NCI-H1417 (cell line): ENCODE results near the gene EXOSC7.
A peak's percentile ranks its signal among the peaks of the same experiment; 100 is the strongest.

ENCODE experiments used
- DNase-seq, 3 experiments: peaks; one replicate each; lab custom pipeline; 2025; lab: John Stamatoyannopoulos, UW

Gene EXOSC7

DNA sequence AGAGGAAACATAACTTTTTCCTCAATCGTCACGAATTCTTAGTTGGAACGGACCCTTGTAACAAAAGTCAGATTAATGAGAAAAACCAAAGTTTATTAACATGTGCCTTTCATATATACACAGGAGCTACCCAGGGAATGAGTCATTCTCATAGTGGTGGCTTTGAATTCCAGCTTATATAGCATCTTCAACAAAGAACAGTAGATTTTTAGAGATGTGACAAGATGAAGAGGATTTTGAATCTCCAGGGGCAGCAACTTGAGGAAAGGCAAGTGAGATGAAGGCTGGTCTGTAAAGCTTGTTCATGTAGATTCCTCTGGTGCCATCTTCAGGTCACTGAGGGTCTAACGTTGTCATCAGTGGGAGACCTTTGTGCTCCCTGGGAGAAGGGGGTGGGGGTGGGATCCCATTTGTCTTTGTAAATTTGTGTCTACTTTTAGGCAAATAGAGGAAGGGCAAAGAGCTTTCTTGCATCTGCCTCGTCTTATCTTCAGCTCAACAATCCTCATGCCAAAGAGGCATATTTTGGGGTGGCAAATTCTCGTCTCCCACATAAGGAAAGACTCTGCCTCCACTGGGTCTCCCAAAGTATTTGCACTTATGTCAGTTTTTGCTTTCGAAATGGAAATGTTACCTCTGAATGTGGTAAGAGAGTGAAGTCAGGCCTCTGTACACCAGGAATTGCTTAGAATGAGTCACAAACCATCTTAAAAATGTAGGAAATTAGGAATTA lies 79.5 kb downstream of the EXOSC7 start:
- DNase-seq, result peak in 2 of 3 experiments; percentile 4 to 19

DNA sequence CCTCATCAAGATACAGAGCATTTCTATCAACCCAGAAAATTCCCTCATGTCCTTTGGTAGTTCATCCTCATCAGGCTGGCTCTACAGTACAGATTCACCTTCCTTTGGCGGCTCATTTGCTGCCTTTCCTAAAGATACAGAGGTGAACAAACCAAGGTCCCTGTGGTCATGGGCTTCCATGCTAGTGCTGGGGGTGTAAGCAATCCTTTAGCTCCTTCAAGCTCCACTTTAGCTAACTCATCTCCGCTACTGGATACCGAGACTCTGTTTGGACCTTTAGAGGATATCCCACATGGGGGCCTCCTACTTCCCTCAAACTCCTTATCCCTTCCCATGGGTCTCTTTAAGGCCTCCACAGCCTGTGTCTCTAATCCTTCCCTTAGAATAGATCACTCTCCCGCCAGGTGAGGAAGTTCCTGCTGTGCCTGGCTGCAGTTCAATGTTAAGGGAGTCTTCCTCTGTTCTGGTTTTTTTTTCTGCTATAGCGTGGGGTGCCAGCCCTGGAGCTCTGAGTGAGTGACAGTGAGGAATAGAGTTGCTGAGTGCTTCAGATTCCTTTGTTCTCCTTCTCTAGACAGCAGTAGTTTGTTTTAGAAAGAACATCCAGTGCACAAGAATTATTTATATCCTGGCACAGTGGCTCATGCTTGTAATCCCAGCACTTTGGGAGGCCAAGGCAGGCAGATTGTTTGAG lies 80.7 kb downstream of the EXOSC7 start:
- DNase-seq, result peak in 1 of 3 experiments; percentile 2

DNA sequence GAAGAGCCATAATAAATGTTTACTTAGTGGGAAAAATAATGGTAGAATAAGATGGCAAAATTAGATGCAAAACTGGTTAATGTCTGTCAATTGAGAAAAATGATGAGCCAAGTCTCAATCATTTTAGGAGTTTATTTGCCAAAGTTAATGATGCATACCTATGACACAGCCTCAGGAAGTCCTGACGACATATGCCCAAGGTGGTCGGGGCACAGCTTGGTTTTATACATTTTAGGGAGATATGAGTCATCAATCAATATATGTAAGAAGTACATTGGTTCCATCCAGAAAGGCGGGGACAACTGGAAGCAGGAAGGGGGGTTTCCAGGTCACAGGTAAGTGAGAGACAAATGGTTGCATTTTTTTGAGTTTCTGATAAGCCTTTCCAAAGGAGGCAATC lies 81.5 kb downstream of the EXOSC7 start:
- DNase-seq, result no peak

DNA sequence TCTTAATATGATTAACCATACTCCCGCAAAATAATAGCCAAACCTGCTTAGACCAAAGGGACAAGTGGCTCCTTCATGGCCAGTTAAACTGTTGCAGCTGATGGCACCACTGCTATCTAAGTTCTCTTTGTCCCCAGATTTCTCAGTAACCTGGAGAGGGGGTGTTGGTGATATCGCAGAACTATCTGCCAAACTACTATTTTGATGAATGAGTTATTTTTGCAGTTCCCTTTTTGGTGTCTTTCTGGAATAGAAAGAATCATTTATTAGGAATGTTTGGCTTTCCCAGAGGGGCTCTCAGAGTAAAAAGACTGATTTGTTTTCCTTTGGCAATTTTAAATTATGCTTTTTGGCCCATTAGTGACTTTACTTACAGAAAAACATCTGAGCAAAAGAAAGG lies 83.1 kb downstream of the EXOSC7 start:
- no peak for DNase-seq

DNA sequence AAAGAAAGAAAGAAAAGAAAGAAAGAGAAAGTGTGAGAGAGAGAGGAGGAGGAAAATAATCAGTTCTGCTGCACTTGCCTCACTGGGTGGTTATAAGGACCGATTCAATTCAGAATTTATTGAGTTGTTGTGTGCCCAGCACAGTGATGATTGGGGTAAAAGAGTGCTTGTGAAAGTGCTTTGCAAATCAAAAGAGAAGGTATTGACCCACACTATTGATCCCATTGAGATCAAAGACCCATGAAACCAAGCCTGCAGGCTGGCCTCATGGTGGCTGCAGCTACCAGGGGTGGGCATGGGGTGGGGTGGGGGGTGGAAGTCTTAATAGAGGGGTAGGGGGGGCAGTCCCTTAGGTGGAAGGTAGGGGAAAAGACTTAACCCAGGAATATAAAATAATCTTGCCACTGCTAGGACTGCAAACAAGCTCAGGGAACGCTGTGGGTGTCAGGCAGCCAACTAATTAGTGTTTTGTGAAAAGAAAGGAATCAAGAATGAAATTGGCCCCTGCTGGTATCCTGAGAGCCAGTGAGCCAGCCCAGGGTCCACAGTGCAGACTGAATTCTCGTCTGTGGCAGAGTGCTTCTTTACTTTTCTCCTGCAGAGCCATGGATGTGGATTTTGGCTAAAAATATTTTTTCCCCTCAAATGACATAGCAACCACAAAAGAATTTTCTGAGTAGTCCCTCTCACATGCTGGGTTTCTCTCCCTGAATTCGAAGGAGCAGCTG lies 84.3 kb downstream of the EXOSC7 start:
- DNase-seq, result peak in 1 of 3 experiments; percentile 8
